ENCODE measurements around the gene OLFML2B. TPM values are rescaled to one million over a fixed set of nuclear protein-coding genes. Genes with fewer than 3 reads are reported as not detected.

The OLFML2B gene
- total and polyA plus RNA-seq, 4 donors = 3.0 to 52.2 (median 11.7) TPM

GRCh38 chr1:162008799-162009198 lies 14.9 kb downstream of the OLFML2B start:
- Histone ChIP-seq H3K36me3 (ENCODE audit: control insufficient read depth in 4 of 4, insufficient read depth in 4 of 4, low read length in 4 of 4) (no peaks in the 10 kb centered on the region), H3K9me3 (ENCODE audit: control insufficient read depth in 4 of 4, insufficient read depth in 3 of 4, low read length in 3 of 4) (no peaks in the 10 kb centered on the region), H3K27me3 (ENCODE audit: control insufficient read depth in 3 of 3, insufficient read depth in 3 of 3, low read length in 2 of 3) (peaks cover 0 to 3% (median 0%) of the 10 kb centered on the region in 3 donors), H3K9ac (ENCODE audit: insufficient read depth in 1 of 2, low read length in 2 of 2) (no peak overlapping the region), H3K27ac (ENCODE audit: low read depth in 1 of 2, low read length in 1 of 2) (no peak overlapping the region), H3K4me3 (no peak overlapping the region), H3K4me1 (ENCODE audit: control insufficient read depth in 5 of 5, insufficient read depth in 5 of 5, low read length in 5 of 5) (peaks cover 0 to 10% (median 2%) of the 10 kb centered on the region in 5 donors)
- 84 to 86% methylated on average over 5 of the region's 5 CpGs for WGBS, 2 donors
- ATAC-seq (ENCODE audit: insufficient read depth, low FRiP score) (no peak), DNase-seq (no peak)
- no peak for TF ChIP-seq CTCF (IDR thresholded peaks at IDR 0.05; ENCODE audit: control extremely low read depth, extremely low read depth)

GRCh38 chr1:162007466-162007865 lies 16.2 kb downstream of the OLFML2B start:
- Histone ChIP-seq H3K9ac (ENCODE audit: insufficient read depth in 1 of 2, low read length in 2 of 2) (no peak overlapping the region), H3K27me3 (ENCODE audit: control insufficient read depth in 3 of 3, insufficient read depth in 3 of 3, low read length in 2 of 3) (peaks cover 0 to 3% (median 0%) of the 10 kb centered on the region in 3 donors), H3K4me3 (no peak overlapping the region), H3K4me1 (ENCODE audit: control insufficient read depth in 5 of 5, insufficient read depth in 5 of 5, low read length in 5 of 5) (peaks cover 0 to 10% (median 2%) of the 10 kb centered on the region in 5 donors), H3K27ac (ENCODE audit: low read depth in 1 of 2, low read length in 1 of 2) (no peak overlapping the region), H3K36me3 (ENCODE audit: control insufficient read depth in 4 of 4, insufficient read depth in 4 of 4, low read length in 4 of 4) (no peaks in the 10 kb centered on the region), H3K9me3 (ENCODE audit: control insufficient read depth in 4 of 4, insufficient read depth in 3 of 4, low read length in 3 of 4) (no peaks in the 10 kb centered on the region)
- DNase-seq (no peak), ATAC-seq (ENCODE audit: insufficient read depth, low FRiP score) (no peak)
- TF ChIP-seq CTCF (IDR thresholded peaks at IDR 0.05; ENCODE audit: control extremely low read depth, extremely low read depth) = no peak
- WGBS, 2 donors = 94% methylated on average over 3 of the region's 3 CpGs

DNA sequence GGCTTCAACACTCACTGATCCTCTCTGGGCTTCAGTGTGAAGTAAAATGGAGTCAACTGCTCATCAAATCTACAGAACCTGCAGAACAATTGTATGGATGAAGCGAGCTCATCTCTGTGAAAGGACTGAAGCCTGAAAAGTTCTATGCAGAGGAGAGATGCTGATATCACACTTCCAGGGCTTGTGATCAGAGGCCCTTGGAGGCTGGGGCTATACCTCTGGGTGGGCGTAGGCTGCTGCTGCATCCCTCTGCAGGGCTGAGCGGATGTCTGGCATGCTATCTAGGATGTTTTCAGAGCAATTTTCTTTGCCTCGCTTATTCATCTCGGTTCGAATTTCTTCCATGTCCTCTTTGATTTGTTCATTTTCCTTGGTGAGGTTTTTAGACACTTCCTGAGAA lies 17.6 kb downstream of the OLFML2B start:
- H3K9me3 ChIP-seq (ENCODE audit: control insufficient read depth in 4 of 4, insufficient read depth in 3 of 4, low read length in 3 of 4) = no peaks in the 10 kb centered on the region
- no peak overlapping the region for H3K4me3 ChIP-seq
- ATAC-seq (ENCODE audit: insufficient read depth, low FRiP score) = no peak

More for the DNA sequence above, 17.6 kb downstream of the OLFML2B start:
- Histone ChIP-seq H3K9ac (ENCODE audit: insufficient read depth in 1 of 2, low read length in 2 of 2) (no peak overlapping the region), H3K27me3 (ENCODE audit: control insufficient read depth in 3 of 3, insufficient read depth in 3 of 3, low read length in 2 of 3) (peaks cover 0 to 3% (median 0%) of the 10 kb centered on the region in 3 donors), H3K36me3 (ENCODE audit: control insufficient read depth in 4 of 4, insufficient read depth in 4 of 4, low read length in 4 of 4) (no peaks in the 10 kb centered on the region), H3K4me1 (ENCODE audit: control insufficient read depth in 5 of 5, insufficient read depth in 5 of 5, low read length in 5 of 5) (peaks cover 0 to under 1% (median 0%) of the 10 kb centered on the region in 5 donors), H3K27ac (ENCODE audit: low read depth in 1 of 2, low read length in 1 of 2) (no peak overlapping the region)
- no peak for DNase-seq
- 86 to 94% methylated on average over 6 of the region's 6 CpGs for WGBS, 2 donors
- no peak for TF ChIP-seq CTCF (IDR thresholded peaks at IDR 0.05; ENCODE audit: control extremely low read depth, extremely low read depth)
